KOPT-K1 (cell line): ENCODE results near the gene TLK2.

ENCODE experiments used
- H3K27ac ChIP-seq: fragments of 200-600 bp; sonication (generic); 2 replicates; pipeline ENCODE4 v1.5.1; 2016; ENCODE audit warnings: antibody characterized with exemption, mild to moderate bottlenecking, low read depth, low read length; ENCODE audit not compliant: poor library complexity, severe bottlenecking
- H3K36me3 ChIP-seq: fragments of 200-600 bp; sonication (generic); 2 replicates; pipeline ENCODE4 v1.5.1; 2017; ENCODE audit warnings: antibody characterized with exemption, mild to moderate bottlenecking, low read length, moderate library complexity; ENCODE audit not compliant: insufficient read depth
- H3K9me3 ChIP-seq: fragments of 200-600 bp; sonication (generic); 2 replicates; pipeline ENCODE4 v1.5.1; 2017; ENCODE audit warnings: antibody characterized with exemption, low read length, mild to moderate bottlenecking; ENCODE audit not compliant: insufficient read depth, poor library complexity, severe bottlenecking

Gene TLK2

GRCh38 chr17:62631086-62631935, 152.7 kb downstream of the TLK2 start:
- no peak overlapping the region for H3K27ac ChIP-seq
- no peaks in the 10 kb centered on the region for H3K9me3 ChIP-seq
- no peaks in the 10 kb centered on the region for H3K36me3 ChIP-seq

GRCh38 chr17:62631936-62632924, 153.6 kb downstream of the TLK2 start:
- no peaks in the 10 kb centered on the region for H3K9me3 ChIP-seq
- no peaks in the 10 kb centered on the region for H3K36me3 ChIP-seq
- H3K27ac ChIP-seq: no peak overlapping the region

- Histone ChIP-seq H3K36me3 (no peaks in the 10 kb centered on the region), H3K9me3 (no peaks in the 10 kb centered on the region), H3K27ac (no peak overlapping the region)
Observed at GRCh38 chr17:62637809-62638208, 159.2 kb downstream of the TLK2 start.

- Histone ChIP-seq H3K9me3 (no peaks in the 10 kb centered on the region), H3K27ac (no peak overlapping the region)
Observed at GRCh38 chr17:62641153-62641552, 162.5 kb downstream of the TLK2 start.

GRCh38 chr17:62641951-62642350, 163.3 kb downstream of the TLK2 start:
- Histone ChIP-seq H3K27ac (no peak overlapping the region), H3K36me3 (no peaks in the 10 kb centered on the region), H3K9me3 (no peaks in the 10 kb centered on the region)

More at GRCh38 chr17:62641153-62641552, 162.5 kb downstream of the TLK2 start:
- H3K36me3 ChIP-seq: no peaks in the 10 kb centered on the region

GRCh38 chr17:62643496-62643895, 164.9 kb downstream of the TLK2 start:
- no peak overlapping the region for H3K27ac ChIP-seq
- no peaks in the 10 kb centered on the region for H3K36me3 ChIP-seq
- H3K9me3 ChIP-seq: no peaks in the 10 kb centered on the region

- Histone ChIP-seq H3K9me3 (no peaks in the 10 kb centered on the region), H3K27ac (no peak overlapping the region), H3K36me3 (no peaks in the 10 kb centered on the region)
Observed at GRCh38 chr17:62644487-62645173, 166.0 kb downstream of the TLK2 start.

GRCh38 chr17:62648251-62648955, 169.8 kb downstream of the TLK2 start:
- no peaks in the 10 kb centered on the region for H3K36me3 ChIP-seq
- H3K27ac ChIP-seq: no peak overlapping the region
- H3K9me3 ChIP-seq: no peaks in the 10 kb centered on the region

- no peaks in the 10 kb centered on the region for H3K36me3 ChIP-seq
- no peaks in the 10 kb centered on the region for H3K9me3 ChIP-seq
- H3K27ac ChIP-seq: no peak overlapping the region
Observed at GRCh38 chr17:62648956-62649294, 170.3 kb downstream of the TLK2 start.

GRCh38 chr17:62649570-62649969, 170.9 kb downstream of the TLK2 start:
- Histone ChIP-seq H3K27ac (no peak overlapping the region), H3K9me3 (no peaks in the 10 kb centered on the region), H3K36me3 (no peaks in the 10 kb centered on the region)

GRCh38 chr17:62650587-62650986, 172.0 kb downstream of the TLK2 start:
- Histone ChIP-seq H3K27ac (no peak overlapping the region), H3K36me3 (no peaks in the 10 kb centered on the region)

GRCh38 chr17:62652251-62653001, 173.8 kb downstream of the TLK2 start:
- no peaks in the 10 kb centered on the region for H3K36me3 ChIP-seq
- H3K9me3 ChIP-seq: no peaks in the 10 kb centered on the region
- H3K27ac ChIP-seq: peak overlapping the region; percentile 71

More at GRCh38 chr17:62650587-62650986, 172.0 kb downstream of the TLK2 start:
- H3K9me3 ChIP-seq: no peaks in the 10 kb centered on the region

- Histone ChIP-seq H3K27ac (peak overlapping the region; percentile 71), H3K36me3 (no peaks in the 10 kb centered on the region)
Observed at GRCh38 chr17:62653002-62653825, 174.6 kb downstream of the TLK2 start.

More at GRCh38 chr17:62653002-62653825, 174.6 kb downstream of the TLK2 start:
- H3K9me3 ChIP-seq: no peaks in the 10 kb centered on the region
